A549 (cell line): ENCODE data around the gene GPRC5A.

Experiments
- BHLHE40 ChIP-seq: IDR thresholded peaks from 2 replicates; pipeline ENCODE4 v1.6.1; 2012; ENCODE audit warnings: low read depth, low read length, inconsistent platforms
- CEBPB ChIP-seq, 2 experiments: fragments of >200 bp in 1 of 2; sonication (Bioruptor Twin) in 1 of 2; formaldehyde crosslinking in 1 of 2; IDR thresholded peaks; 2 replicates each; pipeline ENCODE4 v1.6.1; 2012 to 2016
- HOXA7 ChIP-seq: fragments of 250-450 bp; sonication (Bioruptor Pico); IDR thresholded peaks from 2 replicates; pipeline ENCODE4 v1.5.0; 2020; ENCODE audit warnings: mild to moderate bottlenecking, moderate library complexity
- MAX ChIP-seq: IDR thresholded peaks from 2 replicates; pipeline ENCODE4 v1.6.1; 2012
- POLR2A ChIP-seq: IDR thresholded peaks from 2 replicates; pipeline ENCODE4 v1.6.1; 2012; ENCODE audit warnings: mild to moderate bottlenecking, low read length
- RCOR1 ChIP-seq: fragments of 150-350 bp; IDR thresholded peaks from 2 replicates; pipeline ENCODE4 v1.6.1; 2014; ENCODE audit warnings: antibody characterized with exemption, low read length, low read depth
- RFX5 ChIP-seq: fragments of 450-650 bp; IDR thresholded peaks from 2 replicates; pipeline ENCODE4 v1.7.1; 2014; ENCODE audit warnings: antibody characterized with exemption, mild to moderate bottlenecking, moderate library complexity
- TF ChIP-seq, protein P1 (sequence below): fragments of >200 bp; sonication (Bioruptor Twin); formaldehyde crosslinking; IDR thresholded peaks from 3 replicates; pipeline ENCODE4 v1.5.1; 2016

- TF ChIP-seq POLR2A (no peak), MAX (peak; percentile 75; the same call in 1 of the 2 replicates), HOXA7 (CRISPR knock-in tag) (0 out of 2 replicates have a peak, but pooled peaks have one; percentile 23), RCOR1 (no peak), BHLHE40 (no peak), RFX5 (no peak), CEBPB (IDR thresholded peaks at IDR 0.05) (peak; percentile 74 to 75)
- TF ChIP-seq, protein P1, sequence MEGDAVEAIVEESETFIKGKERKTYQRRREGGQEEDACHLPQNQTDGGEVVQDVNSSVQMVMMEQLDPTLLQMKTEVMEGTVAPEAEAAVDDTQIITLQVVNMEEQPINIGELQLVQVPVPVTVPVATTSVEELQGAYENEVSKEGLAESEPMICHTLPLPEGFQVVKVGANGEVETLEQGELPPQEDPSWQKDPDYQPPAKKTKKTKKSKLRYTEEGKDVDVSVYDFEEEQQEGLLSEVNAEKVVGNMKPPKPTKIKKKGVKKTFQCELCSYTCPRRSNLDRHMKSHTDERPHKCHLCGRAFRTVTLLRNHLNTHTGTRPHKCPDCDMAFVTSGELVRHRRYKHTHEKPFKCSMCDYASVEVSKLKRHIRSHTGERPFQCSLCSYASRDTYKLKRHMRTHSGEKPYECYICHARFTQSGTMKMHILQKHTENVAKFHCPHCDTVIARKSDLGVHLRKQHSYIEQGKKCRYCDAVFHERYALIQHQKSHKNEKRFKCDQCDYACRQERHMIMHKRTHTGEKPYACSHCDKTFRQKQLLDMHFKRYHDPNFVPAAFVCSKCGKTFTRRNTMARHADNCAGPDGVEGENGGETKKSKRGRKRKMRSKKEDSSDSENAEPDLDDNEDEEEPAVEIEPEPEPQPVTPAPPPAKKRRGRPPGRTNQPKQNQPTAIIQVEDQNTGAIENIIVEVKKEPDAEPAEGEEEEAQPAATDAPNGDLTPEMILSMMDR: no peak
Observed at GRCh38 chr12:12883369-12884001, 7.9 kb upstream of the GPRC5A start.
